Esophagus muscularis mucosa (tissue), 4 donors: ENCODE results near the gene PLEKHF1.

Experiments used
- CTCF ChIP-seq, 3 experiments: fragments of 200-600 bp in 2 of 3; fragments of 450-650 bp in 1 of 3; sonication (generic) in 2 of 3; IDR thresholded peaks; one replicate each; pipeline ENCODE4 v1.5.1; 2017 to 2019; ENCODE audit warnings: antibody characterized with exemption in 3 of 3, mild to moderate bottlenecking in 2 of 3, moderate library complexity in 1 of 3
- EP300 ChIP-seq: sonication (generic); formaldehyde crosslinking; IDR thresholded peaks from one replicate; pipeline ENCODE4 v1.6.1; 2017; ENCODE audit warnings: antibody characterized with exemption
- POLR2A ChIP-seq: fragments of 450-650 bp; IDR thresholded peaks from one replicate; pipeline ENCODE4 v1.6.1; 2017; ENCODE audit warnings: antibody characterized with exemption, moderate library complexity, mild to moderate bottlenecking, low read depth
- POLR2AphosphoS5 ChIP-seq, 2 donors: sonication (generic); formaldehyde crosslinking; IDR thresholded peaks; one replicate each; pipeline ENCODE4 v1.6.1; 2017; ENCODE audit warnings: antibody characterized with exemption in 2 of 2

- no peak for TF ChIP-seq POLR2A
- no peak for TF ChIP-seq CTCF (IDR thresholded peaks at IDR 0.05)
- no peak for TF ChIP-seq POLR2AphosphoS5 (IDR thresholded peaks at IDR 0.05)
- no peak for TF ChIP-seq EP300
These were observed 8.4 kb downstream of the PLEKHF1 start for GRCh38 chr19:29673451-29674371.
